Hypothalamus (tissue), 51 donors: ENCODE measurements around the gene ZNF790.

Experiments
- DNase-seq, 51 donors: peaks; one replicate each; lab custom pipeline; 2025; lab: John Stamatoyannopoulos, UW

The ZNF790 gene

GRCh38 chr19:36837906-36838783 lies at the start of gene ZNF790:
Gene ZNF790 (minus strand): TSS chr19:36838387. CDS start chr19:36825619, 12,768 bp downstream.
- peak; percentile 52 to 96 (median 85) for DNase-seq

GRCh38 chr19:36876993-36877938 lies 39.1 kb upstream of the ZNF790 start:
- no peak for DNase-seq

- no peak for DNase-seq
Measured at GRCh38 chr19:36851898-36852297, 13.7 kb upstream of the ZNF790 start.

- peak; percentile 44 to 97 (median 84) for DNase-seq
Measured at GRCh38 chr19:36850559-36851442, 12.6 kb upstream of the ZNF790 start, which contains the start of gene ZNF345. Gene ZNF345 (plus strand): TSS chr19:36850876. CDS start chr19:36876831, 25,955 bp downstream.

- peak; percentile 37 to 97 (median 84) for DNase-seq
Measured at GRCh38 chr19:36849701-36850558, 11.7 kb upstream of the ZNF790 start.

GRCh38 chr19:36847968-36848367 lies 9.8 kb upstream of the ZNF790 start:
- no peak for DNase-seq

GRCh38 chr19:36838784-36839324 lies 667 bp upstream of the ZNF790 start:
- DNase-seq = no peak

GRCh38 chr19:36837176-36837905 lies 846 bp downstream of the ZNF790 start:
- peak in 3 of 51 donors; percentile 20 to 27 (median 22) for DNase-seq

- DNase-seq = no peak
Measured at GRCh38 chr19:36833430-36833829, 4.8 kb downstream of the ZNF790 start.

GRCh38 chr19:36821758-36822157 lies 16.4 kb downstream of the ZNF790 start:
- DNase-seq = no peak

GRCh38 chr19:36819130-36819630 lies 19.0 kb downstream of the ZNF790 start:
- DNase-seq = no peak

GRCh38 chr19:36807029-36807428 lies 31.2 kb downstream of the ZNF790 start:
- no peak for DNase-seq

GRCh38 chr19:36805364-36805763 lies 32.8 kb downstream of the ZNF790 start:
- DNase-seq = no peak

- no peak for DNase-seq
Measured at GRCh38 chr19:36797786-36798108, 40.4 kb downstream of the ZNF790 start.

- peak in 1 of 51 donors; percentile 5 for DNase-seq
Measured at GRCh38 chr19:36796714-36796992, 41.5 kb downstream of the ZNF790 start.

- DNase-seq = peak in 23 of 51 donors; percentile 2 to 56 (median 23)
Measured at GRCh38 chr19:36791420-36792141, 46.6 kb downstream of the ZNF790 start.

GRCh38 chr19:36775768-36776167 lies 62.4 kb downstream of the ZNF790 start:
- DNase-seq = peak in 29 of 51 donors; percentile 0 to 66 (median 28)

- DNase-seq = no peak
Measured at GRCh38 chr19:36773223-36773579, 65.0 kb downstream of the ZNF790 start.
